ENCODE data around the gene TBR1.
A peak's percentile ranks its signal among the peaks of the same experiment; 100 is the strongest.

TBR1 gene

DNA sequence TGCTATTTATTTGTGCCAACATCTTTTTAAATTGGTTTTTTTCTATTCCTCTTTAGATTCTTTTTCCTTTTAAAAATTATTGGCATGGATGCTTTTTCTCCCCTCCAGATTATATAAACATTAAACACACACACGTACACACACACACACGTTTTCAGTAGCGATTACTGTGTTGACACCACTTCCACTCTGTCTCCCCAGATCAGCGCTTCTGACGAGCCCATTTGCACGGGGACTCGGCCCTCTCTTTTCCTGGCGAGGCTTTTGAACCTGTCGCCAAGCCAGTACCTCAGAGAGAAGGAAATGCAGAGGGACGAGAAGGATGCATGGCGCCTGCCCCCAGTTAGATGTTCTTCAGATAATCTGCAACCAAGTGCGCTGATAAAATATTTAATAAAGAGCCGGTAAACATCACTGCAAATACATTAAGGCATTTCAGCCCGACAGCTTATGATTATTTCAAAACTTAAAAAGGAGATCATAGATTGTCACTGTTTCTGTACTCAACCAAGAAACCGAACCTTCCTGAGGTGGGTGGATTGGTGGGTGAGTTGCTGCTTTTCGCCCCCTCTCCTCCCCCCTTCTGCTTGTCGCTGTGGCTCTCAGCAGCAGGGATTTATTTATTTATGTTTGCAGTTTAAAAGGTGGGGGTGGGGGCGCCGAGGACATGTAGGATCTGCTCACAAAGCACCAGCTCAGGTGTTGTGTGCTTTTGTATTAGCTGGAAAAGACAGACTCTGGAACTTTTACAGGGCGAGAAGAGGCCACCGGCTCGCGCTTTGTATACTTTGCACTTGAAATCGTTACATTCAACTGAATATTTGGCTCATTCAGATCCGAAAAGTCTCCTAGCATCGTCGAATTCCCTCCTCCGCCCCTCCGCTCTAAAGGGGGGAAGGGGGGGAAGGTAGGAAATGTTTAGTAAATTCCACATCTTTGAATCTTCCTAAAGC lies 787 bp upstream of the TBR1 start:
- peak; percentile 83 for DNase-seq

- DNase-seq, result peak; percentile 82
Observed at GRCh38 chr2:161416708-161417437, 776 bp downstream of the TBR1 start.

DNA sequence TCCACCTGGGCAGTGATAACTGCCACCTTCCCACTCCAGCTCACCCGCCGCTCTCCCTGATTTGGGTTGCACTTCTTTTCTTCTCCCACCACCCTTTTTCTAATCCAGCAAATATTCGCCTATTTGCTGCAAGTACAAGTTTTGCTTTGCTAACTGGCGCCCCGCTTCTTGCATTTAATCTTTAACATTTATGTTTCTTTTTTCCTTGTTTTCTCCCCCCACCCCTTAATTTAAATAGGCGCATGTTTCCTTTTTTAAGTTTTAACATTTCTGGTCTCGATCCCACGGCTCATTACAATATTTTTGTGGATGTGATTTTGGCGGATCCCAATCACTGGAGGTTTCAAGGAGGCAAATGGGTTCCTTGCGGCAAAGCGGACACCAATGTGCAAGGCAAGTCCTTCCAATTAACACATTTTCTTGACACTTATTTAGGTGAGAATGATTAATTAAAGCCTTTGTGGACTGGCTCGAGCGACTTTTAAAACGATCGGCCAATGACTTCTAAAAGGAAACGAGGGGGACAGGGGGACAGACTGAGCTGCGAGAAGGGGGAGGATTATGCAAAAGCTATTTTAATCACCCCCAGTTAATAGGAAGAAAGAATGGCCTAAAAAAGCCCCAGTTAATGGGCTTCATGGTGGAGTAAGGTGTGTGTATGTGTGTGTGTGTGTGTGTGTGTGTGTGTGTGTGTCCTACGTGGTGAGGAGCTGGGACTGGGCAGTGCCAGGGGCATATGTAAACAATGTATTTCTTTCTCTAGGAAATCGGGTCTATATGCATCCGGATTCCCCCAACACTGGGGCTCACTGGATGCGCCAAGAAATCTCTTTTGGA lies 1.6 kb downstream of the TBR1 start:
- DNase-seq, result peak; percentile 64

DNA sequence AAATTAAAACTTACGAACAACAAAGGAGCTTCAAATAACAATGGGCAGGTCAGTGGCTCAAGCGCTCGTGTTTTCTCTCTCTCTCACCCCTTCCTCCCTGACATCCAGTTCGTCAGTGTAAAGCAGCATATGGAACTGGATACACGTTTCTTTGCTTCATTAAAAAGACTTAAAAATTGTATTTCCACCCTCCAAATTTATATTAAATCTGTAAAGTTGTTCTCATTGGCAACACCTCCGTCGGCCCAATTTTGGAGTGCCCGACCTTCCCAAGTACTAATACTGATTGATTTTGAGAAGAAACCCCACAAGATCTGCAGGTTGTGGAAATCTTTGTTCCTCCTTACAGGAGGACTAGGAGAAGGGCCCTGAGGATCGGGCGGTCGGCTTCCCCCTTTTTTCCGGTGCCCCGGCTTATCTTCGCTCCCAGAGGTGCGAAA lies 2.2 kb downstream of the TBR1 start:
- DNase-seq, result peak; percentile 67

- DNase-seq, result peak; percentile 87
Observed at GRCh38 chr2:161418715-161419637, 2.9 kb downstream of the TBR1 start.

GRCh38 chr2:161419638-161420190 lies 3.6 kb downstream of the TBR1 start:
- DNase-seq, result no peak

DNA sequence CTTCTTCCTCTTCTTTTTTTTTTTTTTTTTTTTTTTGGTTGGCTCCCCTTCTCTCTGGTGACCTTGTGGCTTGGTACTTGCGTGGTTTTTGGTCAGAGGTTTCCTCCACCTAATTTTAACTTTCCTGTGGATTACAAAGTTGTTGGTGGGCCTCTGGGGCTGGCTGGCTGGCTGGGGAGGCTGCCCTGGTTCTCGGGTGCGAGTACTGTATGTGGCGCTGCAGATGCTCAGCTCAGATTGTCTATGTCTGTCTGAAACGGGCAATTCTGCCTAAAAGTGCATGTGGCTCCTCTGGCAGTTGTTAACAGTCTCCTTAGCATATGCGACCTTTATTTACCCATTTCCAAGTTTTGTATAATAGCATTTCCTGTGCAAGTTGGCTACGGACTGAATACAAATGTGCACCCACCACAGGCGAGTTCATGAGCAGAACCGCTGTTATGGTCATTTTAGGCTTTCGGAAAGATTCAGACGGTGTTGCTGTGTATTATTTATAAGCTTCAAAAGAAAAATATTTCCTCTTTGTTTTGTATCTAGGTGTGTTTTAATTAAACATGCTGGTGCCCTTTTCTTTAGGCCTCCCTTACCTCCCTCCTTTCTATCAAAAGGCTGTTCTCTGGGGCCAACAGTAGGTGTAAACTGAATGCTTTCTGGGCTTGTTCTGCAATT lies 4.4 kb downstream of the TBR1 start:
- no peak for DNase-seq

DNA sequence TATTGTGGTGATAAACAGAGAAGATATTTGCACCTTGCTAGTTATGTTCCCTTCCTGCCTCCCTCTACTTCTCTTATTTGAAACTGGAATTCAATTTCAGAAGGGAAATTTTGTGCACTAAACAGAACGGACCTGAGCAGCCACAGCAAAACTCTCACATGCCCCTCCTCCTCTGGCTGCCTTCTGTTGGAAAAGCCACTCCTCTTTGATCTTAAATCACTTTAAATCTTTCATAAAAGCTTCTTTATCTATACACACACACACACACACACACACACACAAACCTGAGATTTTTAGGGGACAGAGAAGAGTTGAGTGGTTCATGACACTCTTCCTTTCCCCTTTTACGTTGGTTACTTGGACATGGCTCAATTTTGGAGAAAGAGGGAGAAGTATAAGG lies 5.6 kb downstream of the TBR1 start:
- no peak for DNase-seq

GRCh38 chr2:161422816-161423403 lies 6.8 kb downstream of the TBR1 start:
- no peak for DNase-seq

GRCh38 chr2:161423421-161424393 lies 7.6 kb downstream of the TBR1 start:
- DNase-seq, result peak; percentile 63

DNA sequence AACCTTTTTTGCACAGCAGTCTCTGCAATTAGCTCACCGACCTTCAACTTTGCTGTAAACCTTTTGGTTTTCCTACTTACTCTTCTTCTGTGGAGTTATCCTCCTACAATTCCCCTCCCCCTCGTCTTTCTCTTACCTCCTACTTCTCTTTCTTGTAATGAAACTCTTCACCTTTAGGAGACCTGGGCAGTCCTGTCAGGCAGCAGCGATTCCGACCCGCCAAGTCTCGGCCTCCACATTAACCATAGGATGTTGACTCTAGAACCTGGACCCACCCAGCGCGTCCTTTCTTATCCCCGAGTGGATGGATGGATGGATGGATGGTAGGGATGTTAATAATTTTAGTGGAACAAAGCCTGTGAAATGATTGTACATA lies 8.3 kb downstream of the TBR1 start:
- no peak for DNase-seq

GRCh38 chr2:161424891-161425727 lies 9.0 kb downstream of the TBR1 start:
- no peak for DNase-seq

DNA sequence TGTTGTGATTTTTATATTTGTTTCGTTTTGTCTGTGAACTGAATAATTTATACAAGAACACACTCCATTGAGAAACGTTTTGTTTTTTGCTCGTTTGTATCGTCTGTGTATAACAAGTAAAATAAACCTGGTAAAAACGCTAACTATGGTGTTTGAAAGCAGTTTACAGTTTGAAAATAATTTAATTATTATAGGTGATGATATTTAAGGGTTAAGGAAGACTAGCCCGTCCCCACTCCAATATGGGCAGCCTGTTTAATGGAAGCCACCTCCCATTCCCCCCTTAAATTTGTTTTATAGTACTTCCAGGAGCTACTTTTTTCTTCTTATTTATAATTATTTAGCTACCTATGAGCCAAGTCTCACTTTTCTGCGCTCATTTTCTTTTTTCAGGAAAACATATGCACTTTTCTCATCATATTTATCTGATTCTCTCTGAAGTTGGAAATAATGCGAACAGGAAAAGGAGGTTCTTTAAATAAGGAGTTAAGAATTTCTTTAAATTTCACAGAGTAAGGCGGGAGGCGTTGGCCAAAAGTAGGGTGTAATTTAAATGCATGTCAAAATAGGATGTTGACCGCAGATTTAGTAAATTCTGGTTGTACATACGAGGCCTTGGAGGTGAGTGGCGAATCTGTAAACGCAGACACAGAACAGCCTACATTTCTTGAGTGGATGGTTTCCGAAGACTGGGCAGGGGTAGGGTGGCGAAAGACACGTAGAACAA lies 9.8 kb downstream of the TBR1 start:
- DNase-seq, result no peak

DNA sequence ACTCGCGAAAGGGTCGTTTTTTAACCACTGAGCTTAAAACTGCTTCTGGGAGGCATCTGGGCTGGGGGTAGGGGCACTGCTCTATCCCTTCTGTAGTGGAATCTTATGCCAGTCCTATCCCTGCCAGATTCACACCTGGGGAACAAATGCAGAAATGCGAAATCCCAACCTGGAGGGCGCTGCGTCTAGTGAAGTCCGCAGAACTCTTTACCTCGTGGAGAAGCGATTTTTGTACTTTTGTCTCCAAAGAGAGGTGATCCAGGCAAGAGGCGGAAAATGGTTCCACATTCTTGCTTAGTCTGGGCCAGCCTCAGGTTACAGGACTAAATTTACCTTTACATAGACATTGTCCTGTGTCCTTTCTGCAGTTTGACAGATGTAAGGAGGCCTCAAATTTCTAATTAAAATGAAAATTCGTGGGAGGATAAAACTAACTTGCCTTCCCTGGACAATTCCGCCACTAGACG lies 10.4 kb downstream of the TBR1 start:
- DNase-seq, result no peak

DNA sequence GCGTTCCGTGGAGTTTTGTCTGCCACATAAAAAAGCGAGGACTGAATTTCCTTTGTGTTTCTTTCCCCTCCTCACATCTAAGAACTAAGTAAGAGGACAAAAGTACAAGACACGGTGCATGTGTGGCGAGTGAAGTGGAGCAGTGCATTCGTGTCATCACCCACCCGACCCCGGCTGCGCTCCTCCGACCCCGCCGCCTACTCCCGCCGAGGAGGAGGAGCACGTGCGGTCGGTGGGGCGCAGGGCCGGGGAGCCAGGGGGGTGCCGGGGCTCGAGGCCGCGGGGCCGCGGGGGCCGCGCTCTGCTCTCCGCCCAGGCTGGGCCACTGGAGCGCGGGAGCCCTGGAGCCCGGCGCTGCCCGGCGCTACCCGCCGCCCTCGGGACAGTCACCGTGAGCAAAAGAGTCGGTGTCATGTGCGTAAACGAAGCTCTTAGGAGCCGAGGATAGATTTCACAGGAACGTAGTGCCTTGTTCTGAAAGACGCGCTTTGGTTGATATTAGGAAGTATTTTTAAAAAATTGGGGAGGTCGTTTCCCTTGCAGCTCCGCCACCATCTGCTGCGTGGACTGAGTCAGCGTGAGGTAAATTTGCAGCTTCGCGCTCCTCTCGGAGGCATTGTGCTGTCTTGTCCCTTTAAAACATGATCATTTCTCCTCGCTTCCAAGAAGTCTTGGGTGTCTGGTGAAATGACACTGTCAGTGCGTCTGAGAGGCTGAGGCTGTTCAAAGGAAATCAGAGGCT lies 11.0 kb downstream of the TBR1 start:
- DNase-seq, result no peak

- DNase-seq, result no peak
Observed at GRCh38 chr2:161427664-161428587, 11.8 kb downstream of the TBR1 start.

All from DMS53 (cell line).